CD4-positive, alpha-beta T cell treated with Interleukin-15 for 1 hour (primary cell): ENCODE results near the gene GPR142.
"Not testable (repeated sequence)": the region's sequence is repeated elsewhere in the genome, so short reads cannot be mapped to it uniquely, and the experiment has no call there.

Experiments
- DNase-seq: peaks from one replicate; pipeline ENCODE4 v3.0.0-alpha.2; 2020

The GPR142 gene

GRCh38 chr17:74394977-74395376, 27.7 kb downstream of the GPR142 start:
- no peak for DNase-seq

GRCh38 chr17:74396567-74396966, 29.3 kb downstream of the GPR142 start:
- no peak for DNase-seq

GRCh38 chr17:74402048-74402447, 34.7 kb downstream of the GPR142 start:
- DNase-seq = no peak

GRCh38 chr17:74403512-74404137, 36.3 kb downstream of the GPR142 start:
- DNase-seq = no peak

- DNase-seq = no peak
These were observed 36.9 kb downstream of the GPR142 start for GRCh38 chr17:74404218-74404617.

- no peak for DNase-seq
These were observed 37.5 kb downstream of the GPR142 start for GRCh38 chr17:74404789-74405188.

- not testable (repeated sequence) for DNase-seq
These were observed 38.0 kb downstream of the GPR142 start for GRCh38 chr17:74405311-74405710.

- DNase-seq = no peak
These were observed 40.1 kb downstream of the GPR142 start for GRCh38 chr17:74407384-74407783.

GRCh38 chr17:74408262-74408661, 41.0 kb downstream of the GPR142 start:
- no peak for DNase-seq

GRCh38 chr17:74408815-74409214, 41.5 kb downstream of the GPR142 start:
- DNase-seq = no peak

GRCh38 chr17:74410001-74410443, 42.7 kb downstream of the GPR142 start:
- DNase-seq = no peak

- no peak for DNase-seq
These were observed 45.3 kb downstream of the GPR142 start for GRCh38 chr17:74412581-74412980.

- DNase-seq = no peak
These were observed 46.2 kb downstream of the GPR142 start for GRCh38 chr17:74413491-74413890.

GRCh38 chr17:74414510-74414909, 47.2 kb downstream of the GPR142 start:
- no peak for DNase-seq

- no peak for DNase-seq
These were observed 48.5 kb downstream of the GPR142 start for GRCh38 chr17:74415608-74416396.

GRCh38 chr17:74417178-74418045, 50.1 kb downstream of the GPR142 start:
- DNase-seq = no peak

GRCh38 chr17:74419928-74420411, 52.7 kb downstream of the GPR142 start:
- DNase-seq = no peak
